C1 segment of cervical spinal cord (tissue), 14 donors: ENCODE data around the gene TPM4.

Source experiments
- DNase-seq, 14 donors: peaks; one replicate each; lab custom pipeline; 2025; lab: John Stamatoyannopoulos, UW

TPM4 gene

GRCh38 chr19:16125737-16126495, 49.6 kb downstream of the TPM4 start:
- no peak for DNase-seq

- DNase-seq, result no peak
These were observed 50.8 kb downstream of the TPM4 start for GRCh38 chr19:16127080-16127479.

- no peak for DNase-seq
These were observed 51.6 kb downstream of the TPM4 start for GRCh38 chr19:16127776-16128371.

- DNase-seq, result no peak
These were observed 55.4 kb downstream of the TPM4 start for GRCh38 chr19:16131648-16132047.

GRCh38 chr19:16133818-16134217, 57.5 kb downstream of the TPM4 start:
- no peak for DNase-seq

- DNase-seq, result no peak
These were observed 58.2 kb downstream of the TPM4 start for GRCh38 chr19:16134510-16134909.

- DNase-seq, result no peak
These were observed 59.3 kb downstream of the TPM4 start for GRCh38 chr19:16135430-16136127.

- DNase-seq, result no peak
These were observed 60.1 kb downstream of the TPM4 start for GRCh38 chr19:16136185-16136999.

GRCh38 chr19:16139752-16140151, 63.5 kb downstream of the TPM4 start:
- no peak for DNase-seq

GRCh38 chr19:16141043-16141442, 64.7 kb downstream of the TPM4 start:
- no peak for DNase-seq

- no peak for DNase-seq
These were observed 65.8 kb downstream of the TPM4 start for GRCh38 chr19:16142032-16142580.

- no peak for DNase-seq
These were observed 67.3 kb downstream of the TPM4 start, which contains the start of gene HSH2D for GRCh38 chr19:16143399-16144215. HSH2D (plus strand) TSS chr19:16143685; CDS start chr19:16148751, 5,066 bp downstream.

GRCh38 chr19:16144216-16144581, 67.9 kb downstream of the TPM4 start:
- DNase-seq, result no peak

GRCh38 chr19:16146112-16146511, 69.8 kb downstream of the TPM4 start:
- DNase-seq, result no peak

GRCh38 chr19:16148443-16149229, 72.3 kb downstream of the TPM4 start:
- no peak for DNase-seq
